ENCODE measurements around the gene MNT.

Gene MNT

GRCh38 chr17:2435862-2436261, 35.0 kb upstream of the MNT start:
- intact Hi-C loops (cut with DNase I; ENCODE audit: low total_unique reads) = no loop called here
- no peaks in the 10 kb centered on the region for H3K4me1 ChIP-seq
- no peak for TF ChIP-seq CTCF (IDR thresholded peaks at IDR 0.05)
- no peak overlapping the region for H3K27ac ChIP-seq
- no peak overlapping the region for H3K4me3 ChIP-seq
- H3K27me3 ChIP-seq = no peaks in the 10 kb centered on the region
- no peak for DNase-seq
- H3K9me3 ChIP-seq = no peaks in the 10 kb centered on the region
- H3K36me3 ChIP-seq = peaks cover 42 to 82% (median 60%) of the 10 kb centered on the region in 3 donors

DNA sequence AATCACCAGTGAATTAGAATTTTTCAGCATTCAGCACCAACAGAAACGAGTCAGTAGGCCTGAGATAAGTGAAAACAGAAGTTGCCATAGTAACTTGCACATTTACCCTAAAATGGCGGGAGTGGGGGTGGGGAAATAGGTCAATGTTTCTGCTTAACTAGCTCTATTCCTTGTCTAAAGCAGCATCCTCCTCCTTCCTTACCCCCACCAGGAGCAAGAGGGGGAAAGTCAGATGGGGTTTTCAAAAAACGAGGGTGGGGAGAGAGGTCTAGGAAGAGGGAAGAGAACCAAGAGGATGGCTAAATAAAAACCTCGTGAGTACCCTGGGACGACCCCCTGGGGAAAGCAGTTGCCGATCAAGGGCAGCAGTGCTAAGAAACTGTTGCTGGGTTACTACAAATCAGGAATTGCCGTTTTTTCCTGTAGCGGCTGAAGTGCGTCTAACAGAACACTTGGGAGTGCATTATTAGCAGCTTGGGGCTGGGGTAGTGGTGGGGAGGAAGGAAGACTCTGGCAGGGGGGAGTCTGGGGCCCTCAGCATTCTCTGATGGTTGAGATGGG, 34.4 kb upstream of the MNT start:
- no peak for DNase-seq
- TF ChIP-seq CTCF (IDR thresholded peaks at IDR 0.05) = no peak
- intact Hi-C loops (cut with DNase I; ENCODE audit: low total_unique reads) = no loop called here
- peaks cover 38 to 77% (median 57%) of the 10 kb centered on the region in 3 donors for H3K36me3 ChIP-seq
- H3K27me3 ChIP-seq = no peaks in the 10 kb centered on the region
- H3K27ac ChIP-seq = no peak overlapping the region
- H3K4me3 ChIP-seq = no peak overlapping the region
- no peaks in the 10 kb centered on the region for H3K9me3 ChIP-seq
- no peaks in the 10 kb centered on the region for H3K4me1 ChIP-seq

DNA sequence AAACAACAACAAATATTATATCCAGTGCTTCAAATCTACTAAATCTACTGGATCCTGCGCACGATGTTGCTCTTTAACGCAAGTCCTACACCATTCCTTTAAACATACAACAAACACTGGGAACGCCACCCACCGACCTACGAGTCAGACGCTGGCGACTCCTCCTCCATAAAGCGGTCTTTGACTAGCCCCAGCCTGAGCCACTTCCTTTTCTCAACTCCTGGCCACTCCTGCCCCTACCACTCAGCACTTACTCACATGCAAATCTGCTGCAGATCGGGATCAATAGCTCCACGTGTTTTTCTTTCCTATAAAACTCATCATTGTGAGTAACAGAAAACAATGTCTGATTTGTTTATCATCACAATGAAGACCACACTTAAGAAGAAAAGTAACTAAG, 32.8 kb upstream of the MNT start:
- no peak for DNase-seq
- TF ChIP-seq CTCF (IDR thresholded peaks at IDR 0.05) = no peak
- H3K4me1 ChIP-seq = no peaks in the 10 kb centered on the region
- H3K27me3 ChIP-seq = no peaks in the 10 kb centered on the region
- H3K36me3 ChIP-seq = peaks cover 23 to 63% (median 45%) of the 10 kb centered on the region in 3 donors
- H3K4me3 ChIP-seq = no peak overlapping the region
- intact Hi-C loops (cut with DNase I; ENCODE audit: low total_unique reads) = no loop called here
- no peak overlapping the region for H3K27ac ChIP-seq
- no peaks in the 10 kb centered on the region for H3K9me3 ChIP-seq

DNA sequence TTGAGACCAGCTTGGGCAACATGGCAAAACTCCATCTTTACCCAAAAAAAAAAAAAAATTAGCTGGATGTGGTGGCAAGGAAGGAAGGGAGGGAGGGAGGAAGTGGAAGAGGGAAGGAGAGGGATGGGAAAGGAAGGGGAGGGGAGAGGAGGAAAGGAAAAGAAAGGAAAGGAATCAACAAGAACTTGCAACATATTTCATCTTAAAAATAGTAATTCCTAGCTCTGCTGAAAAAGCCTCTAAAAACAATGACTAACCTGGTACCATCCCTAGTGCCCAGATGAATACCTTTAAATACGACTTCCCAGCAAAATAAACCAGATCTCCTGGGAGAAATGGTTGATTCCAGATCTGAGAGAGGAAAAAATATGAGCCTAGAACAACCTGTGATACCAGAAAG, 27.1 kb upstream of the MNT start:
- no peak overlapping the region for H3K27ac ChIP-seq
- H3K36me3 ChIP-seq = peaks cover 0 to 8% (median 8%) of the 10 kb centered on the region in 3 donors
- TF ChIP-seq CTCF (IDR thresholded peaks at IDR 0.05) = no peak
- DNase-seq = no peak
- no peaks in the 10 kb centered on the region for H3K4me1 ChIP-seq
- no peak overlapping the region for H3K4me3 ChIP-seq
- no peaks in the 10 kb centered on the region for H3K27me3 ChIP-seq
- no peaks in the 10 kb centered on the region for H3K9me3 ChIP-seq
- intact Hi-C loops (cut with DNase I; ENCODE audit: low total_unique reads) = no loop called here

DNA sequence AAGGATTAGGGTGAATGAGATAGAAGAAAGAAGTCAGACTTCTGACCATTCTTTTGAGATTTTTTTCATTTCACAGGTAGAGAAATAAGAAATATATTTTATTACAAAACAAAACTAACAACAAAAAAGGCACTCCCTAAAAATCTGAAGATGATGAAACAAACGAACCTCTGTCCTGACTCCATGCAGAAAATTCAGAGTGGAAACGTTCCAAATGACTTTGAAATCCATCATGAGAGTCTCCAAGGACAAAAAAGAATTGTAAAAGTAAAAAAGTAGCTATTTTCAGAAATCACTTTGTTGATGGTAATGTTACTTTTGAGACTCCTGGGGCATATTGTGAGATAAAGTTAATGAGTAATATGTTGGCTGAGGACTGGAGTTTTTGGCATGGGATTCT, 26.4 kb upstream of the MNT start:
- DNase-seq = no peak
- Histone ChIP-seq H3K4me1 (no peaks in the 10 kb centered on the region), H3K27ac (no peak overlapping the region), H3K4me3 (no peak overlapping the region), H3K9me3 (no peaks in the 10 kb centered on the region), H3K27me3 (no peaks in the 10 kb centered on the region), H3K36me3 (peaks cover 0 to 8% (median under 1%) of the 10 kb centered on the region in 3 donors)
- no peak for TF ChIP-seq CTCF (IDR thresholded peaks at IDR 0.05)
- intact Hi-C loops (cut with DNase I; ENCODE audit: low total_unique reads) = no loop called here

DNA sequence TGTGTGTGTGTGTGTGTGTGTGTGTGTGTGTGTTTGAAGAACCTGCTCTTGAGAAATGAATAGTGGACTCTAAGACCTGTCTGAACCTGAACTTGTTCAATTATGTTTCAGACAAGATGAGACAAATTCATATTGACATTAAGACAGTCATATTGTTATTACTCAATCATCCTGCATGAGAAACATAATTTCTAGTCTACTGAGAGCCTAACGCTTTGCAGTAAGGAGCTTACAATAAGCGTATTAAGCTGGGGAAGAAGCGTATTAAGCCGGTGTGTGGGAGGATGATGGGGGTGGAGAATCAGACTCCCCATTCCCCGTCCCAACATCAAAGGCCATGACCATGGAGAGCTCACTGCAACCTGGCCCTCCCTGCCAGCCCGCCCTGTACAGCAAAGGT, 22.4 kb upstream of the MNT start:
- Histone ChIP-seq H3K9me3 (no peaks in the 10 kb centered on the region), H3K27ac (no peak overlapping the region), H3K4me3 (no peak overlapping the region), H3K4me1 (peaks cover 0 to 5% (median 0%) of the 10 kb centered on the region in 4 donors), H3K36me3 (peaks cover 0 to 36% (median 16%) of the 10 kb centered on the region in 3 donors), H3K27me3 (no peaks in the 10 kb centered on the region)
- TF ChIP-seq CTCF (IDR thresholded peaks at IDR 0.05) = no peak
- intact Hi-C loops (cut with DNase I; ENCODE audit: low total_unique reads) = no loop called here
- DNase-seq = no peak

Measured in tibial artery (tissue), 4 donors.